Globus pallidus (tissue), 1 donor: ENCODE results near the gene ATAD3A.
"Not testable (repeated sequence)": the region's sequence is repeated elsewhere in the genome, so short reads cannot be mapped to it uniquely, and the experiment has no call there.

ENCODE experiments used
- DNase-seq: peaks from one replicate; pipeline ENCODE4 v3.0.0-alpha.2; 2015; ENCODE audit warnings: low spot score

Gene ATAD3A

GRCh38 chr1:1489861-1490260 lies 22.1 kb upstream of the ATAD3A start:
- no peak for DNase-seq

DNA sequence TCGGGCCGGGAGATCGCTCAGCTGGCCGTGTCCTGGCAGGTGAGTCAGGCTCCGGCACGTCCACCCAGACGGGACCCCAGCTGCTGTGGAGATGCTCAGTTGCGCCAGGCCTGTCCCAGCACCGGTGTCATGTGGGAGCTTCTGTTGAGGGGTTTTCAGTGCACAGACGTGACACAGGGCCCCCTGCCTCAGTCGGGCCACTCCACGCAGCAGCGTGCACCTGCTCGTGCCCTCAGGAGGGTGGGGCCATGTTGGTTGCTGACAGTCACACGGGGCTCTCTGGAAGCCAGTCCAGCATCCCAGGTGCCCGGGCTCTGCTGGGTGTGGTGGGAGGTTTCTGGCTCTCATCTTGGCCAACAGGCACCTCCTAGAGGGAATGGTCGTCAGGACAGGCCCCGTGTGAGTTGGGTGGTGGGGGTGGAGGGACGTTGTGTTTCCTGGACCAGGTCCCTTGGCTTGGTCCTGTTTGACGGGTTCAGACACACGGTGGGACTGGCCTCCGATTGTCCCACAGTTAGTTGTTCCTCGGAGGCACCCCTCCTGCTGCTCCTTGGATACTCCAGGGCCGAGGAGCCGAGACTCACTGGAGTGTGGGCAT lies 21.2 kb upstream of the ATAD3A start:
- no peak for DNase-seq

DNA sequence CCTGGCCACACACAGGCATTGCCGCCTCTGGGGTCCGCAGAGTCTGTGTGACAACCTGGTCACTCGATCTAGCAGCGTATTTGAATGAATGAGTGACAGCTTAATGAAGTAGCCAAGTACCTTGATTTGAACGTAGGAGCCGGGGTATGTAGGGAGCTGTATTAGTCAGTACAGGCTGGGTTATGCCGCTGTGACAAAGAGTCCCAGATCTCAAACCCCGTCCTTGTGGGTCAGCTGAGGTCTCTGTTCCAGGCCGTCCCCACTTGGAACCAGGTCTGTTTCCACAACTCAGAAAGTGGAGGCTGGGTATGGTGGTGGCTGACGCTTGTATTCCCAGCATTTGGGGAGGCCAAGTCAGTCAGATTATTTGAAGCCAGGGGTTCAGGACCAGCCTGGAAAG lies 20.4 kb upstream of the ATAD3A start:
- DNase-seq = no peak

- not testable (repeated sequence) for DNase-seq
Measured at GRCh38 chr1:1494311-1494710, 17.7 kb upstream of the ATAD3A start.

DNA sequence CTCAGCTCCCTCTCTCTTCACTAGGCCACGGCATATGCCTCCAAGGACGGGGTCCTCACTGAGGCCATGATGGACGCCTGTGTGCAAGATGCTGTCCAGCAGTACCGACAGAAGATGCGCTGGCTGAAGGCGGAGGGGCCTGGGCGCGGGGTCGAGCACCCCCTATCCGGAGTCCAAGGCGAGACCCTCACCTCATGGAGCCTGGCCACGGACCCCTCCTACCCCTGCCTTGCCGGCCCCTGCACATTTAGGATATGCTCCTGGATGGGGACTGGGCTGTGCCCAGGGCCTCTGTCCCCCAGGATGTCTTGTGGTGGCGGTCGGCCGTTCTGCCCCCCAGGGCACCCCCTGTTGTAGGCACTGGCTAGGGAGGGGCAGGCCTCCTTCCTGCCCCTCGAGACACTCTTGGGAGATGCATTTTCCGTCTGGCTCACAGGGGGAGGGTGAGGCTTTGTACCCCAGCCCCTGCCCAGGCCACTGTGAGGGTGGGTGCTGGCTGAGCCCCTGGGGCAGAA lies 16.4 kb upstream of the ATAD3A start:
- not testable (repeated sequence) for DNase-seq

- DNase-seq = peak; percentile 56
Measured at GRCh38 chr1:1504777-1505365, 7.1 kb upstream of the ATAD3A start.

DNA sequence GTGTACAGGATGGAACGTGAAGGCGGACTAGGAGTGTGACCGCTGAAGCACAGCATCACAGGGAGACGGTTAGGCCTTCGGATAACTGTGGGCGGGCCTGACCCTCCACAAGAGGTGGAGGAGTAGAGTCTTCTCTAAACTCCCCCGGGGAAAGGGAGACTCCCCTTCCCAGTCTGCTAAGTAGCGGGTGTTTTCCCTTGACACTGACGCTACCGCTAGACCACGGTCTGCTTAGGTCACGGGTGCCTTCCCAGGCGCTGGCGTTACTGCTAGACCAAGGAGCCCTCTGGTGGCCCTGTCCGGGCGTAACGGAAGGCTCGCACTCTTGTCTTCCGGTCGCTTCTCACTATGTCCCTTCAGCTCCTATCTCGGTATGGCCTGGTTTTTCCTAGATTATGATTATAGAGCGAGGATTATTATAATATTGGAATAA lies 6.6 kb upstream of the ATAD3A start:
- DNase-seq = peak; percentile 13

DNA sequence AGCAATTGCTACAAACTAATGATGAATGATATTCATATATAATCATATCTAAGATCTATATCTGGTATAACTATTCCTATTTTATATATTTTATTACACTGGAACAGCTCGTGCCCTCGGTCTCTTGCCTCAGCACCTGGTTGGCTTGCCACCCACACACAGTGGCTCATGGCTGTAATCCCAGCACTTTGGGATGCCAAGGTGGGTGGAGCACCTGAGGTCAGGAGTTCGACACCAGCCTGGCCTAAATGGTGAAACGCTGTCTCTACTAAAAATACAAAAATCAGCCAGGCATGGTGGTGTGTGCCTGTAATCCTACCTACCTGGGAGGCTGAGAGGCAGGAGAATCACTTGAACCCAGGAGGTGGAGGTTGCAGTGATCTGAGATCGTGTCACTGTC lies 6.2 kb upstream of the ATAD3A start:
- DNase-seq = not testable (repeated sequence)

DNA sequence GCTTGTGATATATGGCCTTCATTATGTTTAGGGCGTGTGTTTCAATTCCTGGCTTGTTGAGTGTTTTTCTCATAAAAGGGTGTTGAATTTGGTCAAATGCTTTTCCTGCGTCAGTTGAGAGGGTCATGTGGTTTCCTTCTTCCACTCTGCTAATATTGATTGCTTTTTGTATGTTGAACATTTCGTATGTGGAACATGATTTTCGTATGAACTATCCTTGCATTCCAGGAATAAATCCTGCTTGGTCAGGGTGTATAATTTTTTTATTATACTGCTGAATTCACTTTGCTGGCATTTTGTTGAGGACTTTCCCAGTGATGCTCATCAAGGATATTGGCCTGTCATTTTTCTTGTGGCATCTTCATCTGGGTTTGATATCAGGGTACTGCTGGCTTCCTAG lies 4.7 kb upstream of the ATAD3A start:
- DNase-seq = no peak

- not testable (repeated sequence) for DNase-seq
Measured at GRCh38 chr1:1508775-1509464, 3.0 kb upstream of the ATAD3A start.

DNA sequence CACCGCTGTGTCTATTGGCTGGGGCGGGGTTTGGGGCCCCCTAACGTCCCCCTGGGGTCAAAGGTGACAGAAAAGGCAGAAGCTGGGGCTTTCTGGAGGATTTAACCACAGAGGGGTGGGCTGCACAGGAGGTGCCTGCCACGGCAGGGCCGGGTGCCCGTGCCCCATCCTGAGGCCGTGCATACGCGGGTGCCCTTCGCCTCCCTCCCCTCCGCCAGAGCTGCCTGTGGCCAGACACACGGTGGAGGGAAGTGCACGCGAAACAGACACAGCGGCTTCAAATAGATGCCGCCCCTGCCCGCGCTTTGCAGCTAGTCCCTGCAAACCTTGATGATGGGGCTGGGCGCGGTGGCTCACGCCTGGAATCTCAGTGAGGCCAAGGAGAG lies 2.5 kb upstream of the ATAD3A start:
- not testable (repeated sequence) for DNase-seq

GRCh38 chr1:1510912-1511532 lies 940 bp upstream of the ATAD3A start:
- no peak for DNase-seq

- not testable (repeated sequence) for DNase-seq
Measured at GRCh38 chr1:1512425-1512824, 463 bp downstream of the ATAD3A start.

- DNase-seq = not testable (repeated sequence)
Measured at GRCh38 chr1:1513675-1514074, 1.7 kb downstream of the ATAD3A start.

- not testable (repeated sequence) for DNase-seq
Measured at GRCh38 chr1:1514376-1514775, 2.4 kb downstream of the ATAD3A start.

- DNase-seq = not testable (repeated sequence)
Measured at GRCh38 chr1:1516923-1517322, 5.0 kb downstream of the ATAD3A start.

DNA sequence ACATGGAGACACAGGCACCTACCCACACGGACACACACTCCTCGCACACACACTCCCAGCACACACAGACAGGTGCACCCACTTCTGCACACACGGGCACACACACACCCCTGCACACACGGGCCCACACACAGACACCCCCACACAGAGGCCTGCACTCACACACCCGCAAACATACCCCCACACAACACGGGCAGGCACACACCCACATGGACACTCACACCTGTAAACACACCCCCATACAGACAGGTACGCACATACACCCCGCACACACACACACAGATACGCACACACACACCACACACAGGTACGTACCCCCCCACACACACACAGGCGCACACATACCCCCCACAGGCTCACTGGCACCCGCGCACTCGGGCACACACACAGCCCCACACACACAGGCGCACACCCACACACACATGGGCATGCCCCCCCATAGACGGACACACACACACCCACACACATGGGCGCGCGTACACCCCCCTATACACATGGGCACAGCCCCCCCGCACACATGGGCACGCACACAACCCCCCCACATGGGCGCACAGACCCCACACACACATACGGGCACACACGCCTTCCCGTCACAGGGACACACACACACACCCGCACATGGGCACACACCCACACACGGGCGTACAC lies 6.1 kb downstream of the ATAD3A start:
- no peak for DNase-seq

DNA sequence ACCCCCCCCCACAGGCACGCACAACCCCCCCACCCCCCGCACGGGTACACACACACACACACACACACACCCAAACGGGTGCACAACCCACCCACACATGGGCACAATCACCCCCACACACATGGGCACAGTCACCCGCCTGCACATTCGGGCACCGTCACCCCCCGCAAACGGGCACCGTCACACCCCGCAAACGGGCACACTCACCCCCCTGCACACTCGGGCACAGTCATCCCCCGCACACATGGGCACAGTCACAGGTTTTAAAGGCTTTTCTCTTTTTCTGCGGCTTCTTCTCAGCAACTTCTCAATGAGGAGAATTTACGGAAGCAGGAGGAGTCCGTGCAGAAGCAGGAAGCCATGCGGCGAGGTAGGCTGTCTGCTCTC lies 6.7 kb downstream of the ATAD3A start:
- not testable (repeated sequence) for DNase-seq

DNA sequence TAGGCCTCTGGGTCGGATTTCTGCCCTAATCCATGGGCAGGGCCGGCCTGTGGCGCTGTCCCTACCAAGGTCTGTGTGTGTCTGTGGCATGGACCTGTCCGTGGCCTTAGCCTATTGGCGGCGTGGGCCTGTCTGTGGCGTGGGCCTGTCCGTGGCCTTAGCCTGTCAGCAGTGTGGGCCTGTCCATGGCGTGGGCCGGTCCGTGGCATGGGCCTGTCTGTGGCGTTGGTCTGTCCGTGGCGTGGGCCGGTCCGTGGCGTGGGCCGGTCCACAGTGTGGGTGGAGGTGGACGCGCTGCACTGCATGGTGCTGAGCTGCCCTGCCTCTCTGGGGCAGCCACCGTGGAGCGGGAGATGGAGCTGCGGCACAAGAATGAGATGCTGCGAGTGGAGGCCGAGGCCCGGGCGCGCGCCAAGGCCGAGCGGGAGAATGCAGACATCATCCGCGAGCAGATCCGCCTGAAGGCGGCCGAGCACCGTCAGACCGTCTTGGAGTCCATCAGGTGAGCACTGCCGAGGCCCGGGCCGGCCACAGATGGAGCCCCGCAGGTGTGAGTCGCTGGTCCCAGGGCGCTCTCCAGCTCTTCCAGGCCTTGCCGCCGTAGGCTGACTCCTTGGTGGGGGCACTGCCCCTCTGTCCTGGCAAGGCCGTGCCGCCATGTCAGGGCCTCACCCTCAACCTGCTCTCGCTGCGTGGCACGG lies 8.0 kb downstream of the ATAD3A start:
- DNase-seq = not testable (repeated sequence)

DNA sequence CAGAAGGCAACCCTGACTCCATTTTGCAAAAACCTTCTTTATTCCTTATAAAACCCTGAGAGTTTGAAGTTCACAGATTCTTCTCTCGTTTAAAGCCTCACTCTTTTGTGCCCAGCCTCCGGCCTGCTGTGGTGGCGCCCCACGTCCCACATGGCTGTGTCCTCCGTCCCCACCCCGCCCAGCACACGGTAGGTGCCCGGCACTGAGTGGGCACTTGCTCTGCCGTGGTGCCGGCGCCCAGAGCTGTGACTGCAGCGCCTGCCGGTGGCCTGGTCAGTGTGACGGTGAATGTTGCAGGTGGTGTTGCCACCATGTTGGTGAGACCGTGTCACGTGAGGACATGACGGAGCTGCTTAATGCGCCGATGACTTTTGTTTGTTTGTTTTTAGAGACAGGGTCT lies 9.4 kb downstream of the ATAD3A start:
- no peak for DNase-seq

- DNase-seq = not testable (repeated sequence)
Measured at GRCh38 chr1:1522536-1522935, 10.6 kb downstream of the ATAD3A start.

DNA sequence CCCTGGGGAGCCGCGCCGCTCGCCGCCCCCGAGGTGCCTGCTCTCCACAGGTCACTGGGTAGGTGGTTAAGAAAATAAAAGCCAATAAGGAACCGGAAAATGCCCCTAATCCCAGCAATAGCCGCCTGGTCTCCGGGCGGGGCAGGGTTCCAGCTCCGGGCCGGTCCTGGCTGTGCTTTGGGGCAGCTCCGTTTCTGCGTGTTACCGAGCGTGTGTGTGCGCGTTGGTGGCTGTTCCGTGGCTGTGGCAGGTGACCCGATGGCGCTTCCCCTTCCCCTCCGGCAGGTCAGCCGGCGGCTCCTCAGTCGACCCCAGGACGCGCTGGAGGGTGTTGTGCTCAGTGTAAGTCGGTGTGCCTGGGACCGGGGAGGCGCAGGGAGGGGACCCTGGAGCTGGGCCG lies 11.3 kb downstream of the ATAD3A start:
- not testable (repeated sequence) for DNase-seq
